Ishikawa (cell line): Measurements from ENCODE around the gene SERPINI1.
A peak's percentile ranks its signal among the peaks of the same experiment; 100 is the strongest.

Experiments used
- CREB1 ChIP-seq: IDR thresholded peaks from 2 replicates; pipeline ENCODE4 v1.6.1; 2012; ENCODE audit warnings: low read depth
- EP300 ChIP-seq: IDR thresholded peaks from 2 replicates; pipeline ENCODE4 v1.6.1; 2012; ENCODE audit warnings: borderline replicate concordance
- FOXM1 ChIP-seq: IDR thresholded peaks from 2 replicates; pipeline ENCODE4 v1.6.1; 2012; ENCODE audit warnings: low read depth, borderline replicate concordance
- RAD21 ChIP-seq: IDR thresholded peaks from 2 replicates; pipeline ENCODE4 v1.6.1; 2012; ENCODE audit warnings: low read depth
- USF1 ChIP-seq: IDR thresholded peaks from 2 replicates; pipeline ENCODE4 v1.6.1; 2012
- ZBTB7A ChIP-seq: IDR thresholded peaks from 2 replicates; pipeline ENCODE4 v1.6.1; 2012; ENCODE audit warnings: low read depth
- TF ChIP-seq, protein P1 (sequence below): IDR thresholded peaks from 2 replicates; pipeline ENCODE4 v1.6.1; 2012; ENCODE audit warnings: low read depth, mild to moderate bottlenecking

Gene SERPINI1

DNA sequence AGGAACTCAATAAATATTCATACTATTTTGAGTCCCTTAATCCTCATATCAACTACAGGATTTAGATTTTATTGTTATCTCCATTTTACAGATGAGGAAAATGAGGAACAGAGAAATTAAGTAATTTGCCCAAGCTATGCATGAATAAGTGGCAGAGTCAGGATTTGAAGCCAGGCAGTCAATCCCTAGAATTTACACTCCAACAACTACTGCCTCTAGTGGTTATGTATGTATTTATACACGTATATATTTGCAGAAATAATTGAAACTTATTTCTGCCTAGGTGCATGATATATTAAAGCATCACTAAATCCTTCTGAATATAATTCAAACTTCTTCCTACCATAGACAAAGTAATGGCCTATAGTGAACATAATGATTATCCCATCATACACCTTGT lies 137.4 kb downstream of the SERPINI1 start:
- TF ChIP-seq EP300 (no peak), RAD21 (peak; percentile 21; the same call in 1 of the 2 replicates)

DNA sequence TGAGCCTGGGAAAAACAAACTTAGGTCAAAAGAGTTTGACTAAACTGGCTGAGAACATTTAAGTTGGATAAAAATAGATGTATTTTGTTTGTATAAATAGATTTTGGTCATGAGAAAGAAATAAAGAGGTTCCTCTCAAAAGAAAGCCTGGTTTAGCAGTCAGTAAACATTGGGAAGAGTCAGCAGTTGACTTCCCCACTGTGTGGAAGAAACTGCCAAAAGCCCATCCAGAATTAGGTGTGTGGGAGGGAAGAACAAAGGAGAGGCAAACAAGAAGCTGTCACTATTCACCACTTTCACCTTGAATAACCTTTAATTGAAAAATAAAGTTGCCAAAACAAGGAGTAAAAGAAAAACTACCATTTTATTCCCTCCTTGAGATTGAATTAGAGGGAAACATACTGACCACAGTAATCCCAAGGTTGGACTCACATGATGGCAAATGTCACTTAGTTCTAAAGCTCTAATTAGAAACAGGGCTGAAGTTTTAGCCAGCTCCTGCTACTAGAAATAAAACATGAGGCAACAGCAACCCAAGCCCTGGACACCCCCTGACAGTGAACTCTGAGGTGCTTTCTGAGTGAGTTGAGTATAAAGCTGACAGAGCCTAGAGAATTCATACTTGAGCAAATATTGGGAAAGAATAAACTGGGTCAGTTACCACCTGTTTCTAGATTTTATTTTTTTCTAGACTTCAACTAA lies 139.3 kb downstream of the SERPINI1 start:
- TF ChIP-seq, protein P1, sequence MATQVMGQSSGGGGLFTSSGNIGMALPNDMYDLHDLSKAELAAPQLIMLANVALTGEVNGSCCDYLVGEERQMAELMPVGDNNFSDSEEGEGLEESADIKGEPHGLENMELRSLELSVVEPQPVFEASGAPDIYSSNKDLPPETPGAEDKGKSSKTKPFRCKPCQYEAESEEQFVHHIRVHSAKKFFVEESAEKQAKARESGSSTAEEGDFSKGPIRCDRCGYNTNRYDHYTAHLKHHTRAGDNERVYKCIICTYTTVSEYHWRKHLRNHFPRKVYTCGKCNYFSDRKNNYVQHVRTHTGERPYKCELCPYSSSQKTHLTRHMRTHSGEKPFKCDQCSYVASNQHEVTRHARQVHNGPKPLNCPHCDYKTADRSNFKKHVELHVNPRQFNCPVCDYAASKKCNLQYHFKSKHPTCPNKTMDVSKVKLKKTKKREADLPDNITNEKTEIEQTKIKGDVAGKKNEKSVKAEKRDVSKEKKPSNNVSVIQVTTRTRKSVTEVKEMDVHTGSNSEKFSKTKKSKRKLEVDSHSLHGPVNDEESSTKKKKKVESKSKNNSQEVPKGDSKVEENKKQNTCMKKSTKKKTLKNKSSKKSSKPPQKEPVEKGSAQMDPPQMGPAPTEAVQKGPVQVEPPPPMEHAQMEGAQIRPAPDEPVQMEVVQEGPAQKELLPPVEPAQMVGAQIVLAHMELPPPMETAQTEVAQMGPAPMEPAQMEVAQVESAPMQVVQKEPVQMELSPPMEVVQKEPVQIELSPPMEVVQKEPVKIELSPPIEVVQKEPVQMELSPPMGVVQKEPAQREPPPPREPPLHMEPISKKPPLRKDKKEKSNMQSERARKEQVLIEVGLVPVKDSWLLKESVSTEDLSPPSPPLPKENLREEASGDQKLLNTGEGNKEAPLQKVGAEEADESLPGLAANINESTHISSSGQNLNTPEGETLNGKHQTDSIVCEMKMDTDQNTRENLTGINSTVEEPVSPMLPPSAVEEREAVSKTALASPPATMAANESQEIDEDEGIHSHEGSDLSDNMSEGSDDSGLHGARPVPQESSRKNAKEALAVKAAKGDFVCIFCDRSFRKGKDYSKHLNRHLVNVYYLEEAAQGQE, result no peak
- TF ChIP-seq FOXM1, result no peak
- TF ChIP-seq CREB1, result no peak
- no peak for TF ChIP-seq ZBTB7A
- no peak for TF ChIP-seq USF1
